HL-60 (cell line): Measurements from ENCODE around the gene DGKE.
A peak's percentile ranks its signal among the peaks of the same experiment; 100 is the strongest.

ENCODE experiments used
- DNase-seq, 2 experiments: peaks; one replicate each; pipeline ENCODE4 v3.0.0-alpha.2; 2010 to 2020; ENCODE audit warnings: low read depth in 1 of 2, low spot score in 1 of 2
- H3K27ac ChIP-seq: fragments of 250-450 bp; sonication (Bioruptor Pico); replicated peaks from 2 replicates; pipeline ENCODE4 v1.5.1; 2020; ENCODE audit warnings: mild to moderate bottlenecking, moderate library complexity
- H3K27me3 ChIP-seq: fragments of 250-450 bp; sonication (Bioruptor Pico); 2 replicates; pipeline ENCODE4 v1.5.1; 2021; ENCODE audit warnings: mild to moderate bottlenecking, moderate library complexity; ENCODE audit not compliant: insufficient read depth, poor library complexity, severe bottlenecking
- H3K4me3 ChIP-seq: replicated peaks from 2 replicates; pipeline ENCODE4 v1.5.1; 2011; ENCODE audit warnings: mild to moderate bottlenecking, control low read depth, low read length; ENCODE audit not compliant: insufficient read depth
- CTCF ChIP-seq: IDR thresholded peaks from one replicate; pipeline ENCODE4 v1.5.1; 2011; ENCODE audit warnings: low read length, control low read depth, inconsistent platforms; ENCODE audit not compliant: insufficient read depth
- GABPA ChIP-seq: IDR thresholded peaks from 2 replicates; pipeline ENCODE4 v1.6.1; 2012; ENCODE audit warnings: low read depth
- POLR2AphosphoS5 ChIP-seq: IDR thresholded peaks from 2 replicates; pipeline ENCODE4 v1.6.1; 2012; ENCODE audit warnings: low read depth
- SPI1 ChIP-seq: IDR thresholded peaks from 2 replicates; pipeline ENCODE4 v1.6.1; 2012; ENCODE audit warnings: low read depth, mild to moderate bottlenecking, borderline replicate concordance
- TF ChIP-seq, protein P1 (sequence below): IDR thresholded peaks from 2 replicates; pipeline ENCODE4 v1.6.1; 2012; ENCODE audit warnings: low read depth; ENCODE audit not compliant: insufficient replicate concordance

DGKE gene

DNA sequence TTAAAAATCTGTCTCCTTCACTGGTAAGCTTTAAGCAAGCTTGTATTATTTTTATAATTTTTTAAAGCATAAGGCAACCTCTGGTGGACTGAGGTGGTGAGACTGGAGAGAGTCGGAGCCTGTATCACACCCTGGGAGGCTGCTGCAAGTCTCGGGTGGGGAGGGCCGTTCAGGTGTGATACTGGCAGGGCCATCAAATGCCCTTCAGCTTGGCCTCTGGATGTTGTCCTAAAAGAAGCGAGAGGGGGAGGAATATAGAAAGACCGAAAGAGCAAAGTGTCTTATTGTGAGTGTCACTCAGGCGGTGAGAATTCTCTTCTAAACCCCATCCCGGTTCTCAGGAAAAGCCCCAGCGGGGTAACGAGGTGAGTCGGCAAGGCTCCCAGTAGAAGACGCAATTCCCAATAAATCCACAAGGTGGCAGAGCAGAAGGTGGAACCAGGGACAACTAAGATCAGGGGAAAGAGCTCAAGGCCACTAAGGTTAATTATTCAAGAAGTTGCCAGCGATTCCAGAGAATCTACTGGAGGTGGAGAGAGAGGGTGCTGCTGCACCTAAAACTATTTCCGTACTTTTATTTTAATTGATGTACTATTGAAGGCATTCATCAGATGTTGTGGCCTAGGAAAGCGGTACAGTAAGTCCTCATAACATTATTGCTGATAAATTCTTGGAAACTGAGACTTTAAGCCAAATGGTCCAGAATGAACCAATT lies 14.4 kb upstream of the DGKE start:
- Histone ChIP-seq H3K4me3 (no peak overlapping the region), H3K27ac (no peak overlapping the region), H3K27me3 (no peaks in the 10 kb centered on the region)
- TF ChIP-seq CTCF (peak; percentile 71), SPI1 (no peak)
- peak; percentile 35 to 76 for DNase-seq

DNA sequence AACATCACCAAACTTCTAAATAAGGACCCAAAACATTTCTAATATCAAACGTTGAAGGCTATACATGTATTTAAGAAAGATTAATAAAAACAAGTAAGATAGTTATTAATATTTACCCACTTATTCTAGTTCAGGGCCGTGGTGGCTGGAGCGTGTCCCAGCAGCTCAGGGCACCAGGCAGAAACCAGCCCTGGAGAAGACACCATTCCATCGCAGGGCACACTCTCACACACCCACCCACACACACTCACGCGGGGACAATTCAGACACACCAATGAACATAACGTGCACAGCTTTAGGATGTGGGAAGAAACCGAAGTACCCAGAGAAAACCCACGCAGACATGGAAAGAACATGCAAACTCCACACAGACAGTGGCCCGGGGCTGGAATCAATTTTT lies 13.7 kb upstream of the DGKE start:
- no peak for DNase-seq
- no peaks in the 10 kb centered on the region for H3K27me3 ChIP-seq
- H3K4me3 ChIP-seq = no peak overlapping the region
- no peak overlapping the region for H3K27ac ChIP-seq
- TF ChIP-seq, protein P1, sequence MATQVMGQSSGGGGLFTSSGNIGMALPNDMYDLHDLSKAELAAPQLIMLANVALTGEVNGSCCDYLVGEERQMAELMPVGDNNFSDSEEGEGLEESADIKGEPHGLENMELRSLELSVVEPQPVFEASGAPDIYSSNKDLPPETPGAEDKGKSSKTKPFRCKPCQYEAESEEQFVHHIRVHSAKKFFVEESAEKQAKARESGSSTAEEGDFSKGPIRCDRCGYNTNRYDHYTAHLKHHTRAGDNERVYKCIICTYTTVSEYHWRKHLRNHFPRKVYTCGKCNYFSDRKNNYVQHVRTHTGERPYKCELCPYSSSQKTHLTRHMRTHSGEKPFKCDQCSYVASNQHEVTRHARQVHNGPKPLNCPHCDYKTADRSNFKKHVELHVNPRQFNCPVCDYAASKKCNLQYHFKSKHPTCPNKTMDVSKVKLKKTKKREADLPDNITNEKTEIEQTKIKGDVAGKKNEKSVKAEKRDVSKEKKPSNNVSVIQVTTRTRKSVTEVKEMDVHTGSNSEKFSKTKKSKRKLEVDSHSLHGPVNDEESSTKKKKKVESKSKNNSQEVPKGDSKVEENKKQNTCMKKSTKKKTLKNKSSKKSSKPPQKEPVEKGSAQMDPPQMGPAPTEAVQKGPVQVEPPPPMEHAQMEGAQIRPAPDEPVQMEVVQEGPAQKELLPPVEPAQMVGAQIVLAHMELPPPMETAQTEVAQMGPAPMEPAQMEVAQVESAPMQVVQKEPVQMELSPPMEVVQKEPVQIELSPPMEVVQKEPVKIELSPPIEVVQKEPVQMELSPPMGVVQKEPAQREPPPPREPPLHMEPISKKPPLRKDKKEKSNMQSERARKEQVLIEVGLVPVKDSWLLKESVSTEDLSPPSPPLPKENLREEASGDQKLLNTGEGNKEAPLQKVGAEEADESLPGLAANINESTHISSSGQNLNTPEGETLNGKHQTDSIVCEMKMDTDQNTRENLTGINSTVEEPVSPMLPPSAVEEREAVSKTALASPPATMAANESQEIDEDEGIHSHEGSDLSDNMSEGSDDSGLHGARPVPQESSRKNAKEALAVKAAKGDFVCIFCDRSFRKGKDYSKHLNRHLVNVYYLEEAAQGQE = no peak
- no peak for TF ChIP-seq SPI1

DNA sequence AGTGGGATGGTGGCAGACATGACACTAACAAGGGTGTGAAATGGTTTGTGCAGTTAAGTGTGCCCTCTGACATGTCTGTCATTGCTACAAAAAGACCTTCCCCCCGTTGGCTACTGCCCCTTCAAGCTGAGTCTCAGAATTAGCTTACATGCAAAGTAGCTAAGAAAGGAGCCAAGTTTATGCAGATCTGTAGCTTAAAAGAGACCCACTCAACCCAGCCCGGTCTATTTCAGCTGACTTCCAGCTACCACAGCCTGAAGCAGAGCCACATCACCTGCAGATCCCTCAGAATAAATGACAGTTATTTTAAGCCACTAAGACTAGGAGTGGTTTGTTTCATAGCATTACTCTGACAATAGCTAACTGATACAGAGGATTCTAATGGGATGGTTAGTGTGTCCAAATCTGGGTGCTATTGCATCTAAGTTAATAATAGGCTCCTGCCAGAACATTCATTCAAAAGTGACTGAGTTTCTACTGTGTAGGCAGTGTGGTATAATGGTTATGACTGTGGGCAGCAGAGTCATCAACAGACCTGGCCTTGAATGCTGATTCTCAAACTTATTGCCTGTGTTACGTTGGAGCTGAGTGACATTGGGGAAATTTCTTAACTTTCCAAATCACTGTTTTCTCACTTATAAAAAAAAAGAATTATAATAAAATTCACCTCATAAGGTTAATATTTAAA lies 12.0 kb upstream of the DGKE start:
- Histone ChIP-seq H3K27me3 (no peaks in the 10 kb centered on the region), H3K27ac (no peak overlapping the region), H3K4me3 (no peak overlapping the region)
- TF ChIP-seq GABPA (no peak), POLR2AphosphoS5 (no peak)
- DNase-seq = no peak

DNA sequence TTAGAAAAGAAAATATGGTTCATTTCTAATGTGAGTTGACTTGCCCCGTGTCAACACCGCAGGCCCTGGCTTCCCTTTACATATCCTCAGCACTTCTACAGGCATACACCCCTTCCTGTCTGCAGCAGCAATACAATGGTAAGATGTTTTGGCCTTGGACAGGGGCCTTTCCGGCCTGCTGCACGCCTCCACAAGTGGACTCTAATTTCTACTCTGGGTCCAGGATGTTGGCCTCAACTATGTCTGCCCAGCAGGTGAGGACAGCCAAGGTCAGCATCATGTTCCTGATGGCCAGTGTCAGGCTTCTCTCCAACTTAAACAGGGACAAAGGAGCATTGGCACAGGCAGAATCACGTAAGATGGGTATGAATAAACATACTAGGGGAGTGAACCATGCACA lies 11.2 kb upstream of the DGKE start:
- no peak overlapping the region for H3K27ac ChIP-seq
- no peak for TF ChIP-seq CTCF
- TF ChIP-seq POLR2AphosphoS5 = no peak
- no peak for TF ChIP-seq GABPA
- TF ChIP-seq SPI1 = no peak
- TF ChIP-seq, protein P1 = no peak
- no peak overlapping the region for H3K4me3 ChIP-seq
- H3K27me3 ChIP-seq = no peaks in the 10 kb centered on the region
- no peak for DNase-seq

GRCh38 chr17:56823848-56824247 lies 10.1 kb upstream of the DGKE start:
- no peak for TF ChIP-seq POLR2AphosphoS5
- TF ChIP-seq GABPA = no peak
- TF ChIP-seq CTCF = no peak
- TF ChIP-seq, protein P1 = no peak
- TF ChIP-seq SPI1 = no peak
- no peaks in the 10 kb centered on the region for H3K27me3 ChIP-seq
- no peak overlapping the region for H3K27ac ChIP-seq
- no peak overlapping the region for H3K4me3 ChIP-seq
- no peak for DNase-seq
